Endothelial cell of umbilical vein (primary cell): ENCODE results near the gene LAMA4. TPM values are rescaled to one million over a fixed set of nuclear protein-coding genes. Genes with fewer than 3 reads are reported as not detected.

Experiments
- BruUV-seq: library from RNA; stranded (reverse); fragments of 400-500 nt; replicated peaks from 2 replicates; lab custom pipeline; 2021; lab: Mats Ljungman, UMichigan
- CTCF ChIA-PET: fragments of 300-600, 350-600 bp; sonication (Branson Sonifier 250); formaldehyde crosslinking; loops from one replicate; lab custom pipeline; 2021; ENCODE audit warnings: antibody characterized with exemption, inconsistent platforms; lab: Charles Lee
- POLR2A ChIA-PET: fragments of 300-600, 350-600 bp; sonication (Branson Sonifier 250); formaldehyde crosslinking; loops from one replicate; lab custom pipeline; 2021; ENCODE audit warnings: antibody characterized with exemption, inconsistent platforms; lab: Charles Lee
- DNase-seq: peaks from one replicate; pipeline ENCODE4 v3.0.0-alpha.2; 2011; ENCODE audit warnings: low read depth, low spot score
- FAIRE-seq: peaks from 2 replicates; lab custom pipeline; 2011; peaks lifted over from hg19 to GRCh38; lab: Jason Lieb, UNC
- H2AFZ ChIP-seq: 2 replicates; pipeline ENCODE4 v1.6.0; 2012; ENCODE audit warnings: low read depth, low read length, control low read depth, inconsistent platforms
- H3K27ac ChIP-seq: 2 replicates; pipeline ENCODE4 v1.5.1; 2011; ENCODE audit warnings: low read depth, mild to moderate bottlenecking, control low read depth, low read length, moderate library complexity; ENCODE audit not compliant: insufficient read depth
- H3K27me3 ChIP-seq, 2 experiments: 2 replicates each; pipeline versions ENCODE4 v1.6.0 to v1.6.1; 2011; ENCODE audit warnings: low read length in 2 of 2, mixed read lengths in 1 of 2; ENCODE audit not compliant: control insufficient read depth in 2 of 2, insufficient read depth in 2 of 2
- H3K36me3 ChIP-seq, 2 experiments: 2 replicates in 1 of 2; 3 replicates in 1 of 2; pipeline ENCODE4 v1.5.1; 2011; ENCODE audit warnings: low read length in 2 of 2, mild to moderate bottlenecking in 1 of 2, moderate library complexity in 1 of 2; ENCODE audit not compliant: control insufficient read depth in 2 of 2, insufficient read depth in 2 of 2; ENCODE audit errors: extremely low read depth in 1 of 2
- H3K4me1 ChIP-seq: 3 replicates; pipeline ENCODE4 v1.5.1; 2011; ENCODE audit warnings: mild to moderate bottlenecking, low read length; ENCODE audit not compliant: control insufficient read depth, insufficient read depth; ENCODE audit errors: extremely low read depth
- H3K4me2 ChIP-seq: 2 replicates; pipeline ENCODE4 v1.6.1; 2011; ENCODE audit warnings: low read length, control low read depth, mixed read lengths; ENCODE audit not compliant: insufficient read depth
- H3K4me3 ChIP-seq, 3 experiments: fragments of 200-600 bp in 1 of 3; sonication (generic), shearing (Covaris generic) in 1 of 3; replicated peaks in 1 of 3; 2 replicates each; pipeline ENCODE4 v1.5.1; 2011 to 2016; ENCODE audit warnings: control low read depth in 3 of 3, low read length in 3 of 3, mild to moderate bottlenecking in 2 of 3, inconsistent platforms in 1 of 3, low read depth in 1 of 3, moderate library complexity in 1 of 3; ENCODE audit not compliant: insufficient read depth in 1 of 3
- H3K79me2 ChIP-seq: 2 replicates; pipeline ENCODE4 v1.6.0; 2012; ENCODE audit warnings: low read length, inconsistent platforms; ENCODE audit not compliant: control insufficient read depth, insufficient read depth
- H3K9ac ChIP-seq: replicated peaks from 2 replicates; pipeline ENCODE3; 2011; ENCODE audit warnings: low read length, control low read depth; ENCODE audit not compliant: insufficient read depth; ENCODE audit errors: extremely low read depth
- H3K9me1 ChIP-seq: replicated peaks from 3 replicates; pipeline ENCODE4 v1.6.0; 2011; ENCODE audit warnings: mild to moderate bottlenecking, low read length; ENCODE audit not compliant: control insufficient read depth, insufficient read depth; ENCODE audit errors: extremely low read depth
- H3K9me3 ChIP-seq: replicated peaks from 2 replicates; pipeline ENCODE4 v1.5.1; 2012; ENCODE audit warnings: low read length, inconsistent platforms; ENCODE audit not compliant: control insufficient read depth, insufficient read depth
- H4K20me1 ChIP-seq: replicated peaks from 2 replicates; pipeline ENCODE3; 2011; ENCODE audit warnings: mild to moderate bottlenecking, low read length; ENCODE audit not compliant: control insufficient read depth, insufficient read depth; ENCODE audit errors: extremely low read depth
- CTCF ChIP-seq, 2 donors: IDR thresholded peaks; 1 replicate in 1 of 2; 2 replicates in 1 of 2; pipeline ENCODE4 v1.5.1; 2011; ENCODE audit warnings: low read length in 2 of 2, mild to moderate bottlenecking in 2 of 2, moderate library complexity in 2 of 2, control low read depth in 1 of 2, inconsistent platforms in 1 of 2, low read depth in 1 of 2; ENCODE audit not compliant: insufficient read depth in 1 of 2; ENCODE audit errors: extremely low read depth in 1 of 2
- EZH2 ChIP-seq: IDR thresholded peaks from 2 replicates; pipeline ENCODE4 v1.6.1; 2012; ENCODE audit warnings: borderline replicate concordance, low read depth, mild to moderate bottlenecking, moderate library complexity, low read length, inconsistent platforms; ENCODE audit not compliant: severe bottlenecking
- FOS ChIP-seq: IDR thresholded peaks from 2 replicates; pipeline ENCODE4 v1.6.1; 2011; ENCODE audit warnings: mild to moderate bottlenecking, low read length, moderate library complexity, borderline replicate concordance; ENCODE audit not compliant: insufficient read depth
- GATA2 ChIP-seq: IDR thresholded peaks from 2 replicates; pipeline ENCODE4 v1.7.0; 2011; ENCODE audit warnings: low read depth, mild to moderate bottlenecking, moderate library complexity, mixed read lengths, low read length; ENCODE audit not compliant: insufficient read length, insufficient read depth
- JUN ChIP-seq: IDR thresholded peaks from 2 replicates; pipeline ENCODE4 v1.6.1; 2011; ENCODE audit warnings: borderline replicate concordance, low read depth; ENCODE audit not compliant: insufficient read length, insufficient read depth
- MAX ChIP-seq: IDR thresholded peaks from 2 replicates; pipeline ENCODE4 v1.6.1; 2011; ENCODE audit not compliant: insufficient read depth, insufficient read length
- MYC ChIP-seq: IDR thresholded peaks from one replicate; pipeline ENCODE4 v1.6.1; 2011; ENCODE audit warnings: mild to moderate bottlenecking, low read depth, low read length
- POLR2A ChIP-seq: IDR thresholded peaks from 2 replicates; pipeline ENCODE4 v1.6.1; 2012; ENCODE audit warnings: low read depth, mild to moderate bottlenecking, control low read depth, low read length
- POLR2AphosphoS5 ChIP-seq: IDR thresholded peaks from 2 replicates; pipeline ENCODE4 v1.6.1; 2012; ENCODE audit warnings: low read depth, mild to moderate bottlenecking, control low read depth, low read length, moderate library complexity; ENCODE audit not compliant: insufficient read depth
- dilution Hi-C: fragments of 300-500 bp; cut with MboI; formaldehyde crosslinking; loops from one replicate; pipeline ENCODE4 v1.15.0; 2019; ENCODE audit warnings: low sequenced_read_pairs; ENCODE audit not compliant: extremely low pct_ligation_motif_present
- intact Hi-C: fragments of 100-400 bp; cut with micrococcal nuclease; formaldehyde crosslinking; loops from one replicate; pipeline ENCODE4 v1.10.0; 2022
- polyA plus RNA-seq, 4 experiments: library from polyadenylated mRNA; depleted of rRNA in 3 of 4; stranded (reverse) in 3 of 4; unstranded in 1 of 4; fragments of >200 nt; gene quantifications; 2 replicates each; pipeline versions ENCODE4 v1.2.1 to v1.2.3, GENCODE V29; 2011 to 2012; ENCODE audit warnings: missing spikeins in 1 of 4
- total RNA-seq: library from RNA; stranded (reverse); gene quantifications from 2 replicates; pipeline ENCODE4 v1.2.3, GENCODE V29; 2021

LAMA4 gene
- total and polyA plus RNA-seq, 2 donors (not counting 3 experiments of a cell fraction or from before 2014, with no cell fraction given): 384 to 629 TPM

GRCh38 chr6:112214739-112215269 lies 39.6 kb downstream of the LAMA4 start:
- DNase-seq (peak; percentile 82), FAIRE-seq (peak; percentile 57)
- no peaks in the 10 kb centered on the region for H3K9me3 ChIP-seq
- peaks cover 19 to 33% of the 10 kb centered on the region in 2 experiments for H3K36me3 ChIP-seq
- ChIA-PET CTCF (interaction anchor here (0.8 to 1.9 kb wide), 5 partner anchors 10 to 97 kb away, joined by 3 to 5 read pairs (median 4); no protein-coding TSS in a partner anchor), POLR2A (no interaction called here)
- TF ChIP-seq MAX (no peak), JUN (peak; percentile 28), EZH2 (no peak), GATA2 (peak; percentile 77), CTCF (IDR thresholded peaks at IDR 0.05; ENCODE audit: extremely low read depth in 1 of 2, insufficient read depth in 1 of 2, low read depth in 1 of 2, low read length in 2 of 2) (no peak), POLR2AphosphoS5 (peak; percentile 74), MYC (no peak), FOS (peak; percentile 45), POLR2A (peak; percentile 36)
- intact Hi-C loops: no loop called here
- no peaks in the 10 kb centered on the region for H3K27me3 ChIP-seq
- no TSS peak for BruUV-seq
- H3K79me2 ChIP-seq: peaks cover 42% of the 10 kb centered on the region
- no peaks in the 10 kb centered on the region for H3K9me1 ChIP-seq
- H4K20me1 ChIP-seq: no peaks in the 10 kb centered on the region
- H3K4me1 ChIP-seq: peaks cover 67% of the 10 kb centered on the region
- no peak overlapping the region for H2AFZ ChIP-seq
- H3K4me2 ChIP-seq: peak overlapping the region; percentile 33
- H3K27ac ChIP-seq: peak overlapping the region; percentile 96
- H3K4me3 ChIP-seq: no peak overlapping the region
- dilution Hi-C loops: no loop called here
- peak overlapping the region; percentile 88 for H3K9ac ChIP-seq
